Mucosa of gallbladder (tissue), 1 donor: ENCODE results near the gene RRP7A. TPM values are rescaled to one million over a fixed set of nuclear protein-coding genes. Genes with fewer than 3 reads are reported as not detected.
"Not testable (repeated sequence)": the region's sequence is repeated elsewhere in the genome, so short reads cannot be mapped to it uniquely, and the experiment has no call there.

Experiments used
- DNase-seq: peaks from one replicate; pipeline ENCODE4 v3.0.0-alpha.2; 2020; ENCODE audit warnings: low spot score
- total RNA-seq: library from RNA; stranded (reverse); gene quantifications from one replicate; pipeline ENCODE4 v1.2.1, GENCODE V29; 2021
- donor health status: DM: no; HTN: no; CAD: no.

The RRP7A gene
- 38.1 TPM for total RNA-seq

GRCh38 chr22:42519525-42520401, at the start of gene RRP7A:
Gene RRP7A, minus strand, starts transcription at chr22:42519796. Its CDS starts 10 bp downstream, at chr22:42519786.
- DNase-seq: peak; percentile 79

GRCh38 chr22:42567950-42568349, 48.4 kb upstream of the RRP7A start:
- DNase-seq: not testable (repeated sequence)

GRCh38 chr22:42565956-42566355, 46.4 kb upstream of the RRP7A start:
- no peak for DNase-seq

- DNase-seq: no peak
These were observed 45.1 kb upstream of the RRP7A start for GRCh38 chr22:42564699-42565098.

GRCh38 chr22:42563943-42564342, 44.3 kb upstream of the RRP7A start:
- DNase-seq: not testable (repeated sequence)

GRCh38 chr22:42562684-42563083, 43.1 kb upstream of the RRP7A start:
- no peak for DNase-seq

GRCh38 chr22:42562279-42562678, 42.7 kb upstream of the RRP7A start:
- no peak for DNase-seq

- no peak for DNase-seq
These were observed 42.3 kb upstream of the RRP7A start for GRCh38 chr22:42561856-42562255.

- DNase-seq: no peak
These were observed 41.2 kb upstream of the RRP7A start for GRCh38 chr22:42560781-42561180.

- DNase-seq: no peak
These were observed 40.8 kb upstream of the RRP7A start for GRCh38 chr22:42560381-42560780.

- peak; percentile 88 for DNase-seq
These were observed 34.1 kb upstream of the RRP7A start, which contains the start of gene SERHL2 for GRCh38 chr22:42553475-42554361. Gene SERHL2, plus strand, starts transcription at chr22:42553956. Its CDS starts 65 bp downstream, at chr22:42554021.

GRCh38 chr22:42552294-42552647, 32.7 kb upstream of the RRP7A start:
- not testable (repeated sequence) for DNase-seq

GRCh38 chr22:42549331-42550060, 29.9 kb upstream of the RRP7A start:
- DNase-seq: no peak

GRCh38 chr22:42548597-42549330, 29.2 kb upstream of the RRP7A start:
- no peak for DNase-seq

- not testable (repeated sequence) for DNase-seq
These were observed 28.5 kb upstream of the RRP7A start for GRCh38 chr22:42548126-42548525.

GRCh38 chr22:42547562-42547961, 28.0 kb upstream of the RRP7A start:
- DNase-seq: no peak

GRCh38 chr22:42544686-42545085, 25.1 kb upstream of the RRP7A start:
- DNase-seq: no peak

- DNase-seq: not testable (repeated sequence)
These were observed 19.7 kb upstream of the RRP7A start for GRCh38 chr22:42539236-42539771.

GRCh38 chr22:42537199-42537831, 17.7 kb upstream of the RRP7A start:
- DNase-seq: not testable (repeated sequence)

- DNase-seq: not testable (repeated sequence)
These were observed 17.0 kb upstream of the RRP7A start for GRCh38 chr22:42536634-42537033.
